ENCODE results near the gene MMP24.

- TF ChIP-seq, protein P1, sequence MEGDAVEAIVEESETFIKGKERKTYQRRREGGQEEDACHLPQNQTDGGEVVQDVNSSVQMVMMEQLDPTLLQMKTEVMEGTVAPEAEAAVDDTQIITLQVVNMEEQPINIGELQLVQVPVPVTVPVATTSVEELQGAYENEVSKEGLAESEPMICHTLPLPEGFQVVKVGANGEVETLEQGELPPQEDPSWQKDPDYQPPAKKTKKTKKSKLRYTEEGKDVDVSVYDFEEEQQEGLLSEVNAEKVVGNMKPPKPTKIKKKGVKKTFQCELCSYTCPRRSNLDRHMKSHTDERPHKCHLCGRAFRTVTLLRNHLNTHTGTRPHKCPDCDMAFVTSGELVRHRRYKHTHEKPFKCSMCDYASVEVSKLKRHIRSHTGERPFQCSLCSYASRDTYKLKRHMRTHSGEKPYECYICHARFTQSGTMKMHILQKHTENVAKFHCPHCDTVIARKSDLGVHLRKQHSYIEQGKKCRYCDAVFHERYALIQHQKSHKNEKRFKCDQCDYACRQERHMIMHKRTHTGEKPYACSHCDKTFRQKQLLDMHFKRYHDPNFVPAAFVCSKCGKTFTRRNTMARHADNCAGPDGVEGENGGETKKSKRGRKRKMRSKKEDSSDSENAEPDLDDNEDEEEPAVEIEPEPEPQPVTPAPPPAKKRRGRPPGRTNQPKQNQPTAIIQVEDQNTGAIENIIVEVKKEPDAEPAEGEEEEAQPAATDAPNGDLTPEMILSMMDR (IDR thresholded peaks at IDR 0.05; ENCODE audit: poor library complexity), result no peak
- no peak for TF ChIP-seq EZH2 (IDR thresholded peaks at IDR 0.05; ENCODE audit: borderline replicate concordance)
Observed at GRCh38 chr20:35237486-35237885, 11.0 kb downstream of the MMP24 start.
